Hepatocyte (in vitro differentiated cells): ENCODE results near the gene SLC2A10.

ENCODE experiments used
- CTCF ChIP-seq: fragments of 200-600 bp; sonication (generic); IDR thresholded peaks from 2 replicates; pipeline ENCODE4 v1.5.1; 2016; ENCODE audit warnings: antibody characterized with exemption, mild to moderate bottlenecking; ENCODE audit not compliant: poor library complexity
- EZH2 ChIP-seq: fragments of 200-600 bp; sonication (generic); IDR thresholded peaks from 2 replicates; pipeline ENCODE4 v1.6.1; 2016; ENCODE audit warnings: antibody characterized with exemption, mild to moderate bottlenecking, borderline replicate concordance
- EZH2phosphoT487 ChIP-seq: fragments of 200-600 bp; sonication (generic); IDR thresholded peaks from one replicate; pipeline ENCODE4 v1.6.1; 2018; ENCODE audit warnings: antibody characterized with exemption, mild to moderate bottlenecking, low read depth, moderate library complexity; ENCODE audit not compliant: unreplicated experiment, severe bottlenecking

- TF ChIP-seq EZH2 (no peak), CTCF (no peak), EZH2phosphoT487 (no peak)
Observed at GRCh38 chr20:46770330-46771194, 61.1 kb downstream of the SLC2A10 start.
